DOHH2 (cell line): ENCODE results near the gene TSC1.

Experiments used
- CTCF ChIP-seq: fragments of 200-600 bp; sonication (generic); IDR thresholded peaks from one replicate; pipeline ENCODE4 v1.5.1; 2014; ENCODE audit warnings: antibody characterized with exemption, mild to moderate bottlenecking, low read depth, low read length; ENCODE audit not compliant: poor library complexity, severe bottlenecking
- EZH2phosphoT487 ChIP-seq: fragments of 200-600 bp; sonication (generic); IDR thresholded peaks from 2 replicates; pipeline ENCODE4 v1.6.1; 2017; ENCODE audit warnings: borderline replicate concordance, mild to moderate bottlenecking, antibody characterized with exemption, low read length, moderate library complexity, mixed read lengths

DNA sequence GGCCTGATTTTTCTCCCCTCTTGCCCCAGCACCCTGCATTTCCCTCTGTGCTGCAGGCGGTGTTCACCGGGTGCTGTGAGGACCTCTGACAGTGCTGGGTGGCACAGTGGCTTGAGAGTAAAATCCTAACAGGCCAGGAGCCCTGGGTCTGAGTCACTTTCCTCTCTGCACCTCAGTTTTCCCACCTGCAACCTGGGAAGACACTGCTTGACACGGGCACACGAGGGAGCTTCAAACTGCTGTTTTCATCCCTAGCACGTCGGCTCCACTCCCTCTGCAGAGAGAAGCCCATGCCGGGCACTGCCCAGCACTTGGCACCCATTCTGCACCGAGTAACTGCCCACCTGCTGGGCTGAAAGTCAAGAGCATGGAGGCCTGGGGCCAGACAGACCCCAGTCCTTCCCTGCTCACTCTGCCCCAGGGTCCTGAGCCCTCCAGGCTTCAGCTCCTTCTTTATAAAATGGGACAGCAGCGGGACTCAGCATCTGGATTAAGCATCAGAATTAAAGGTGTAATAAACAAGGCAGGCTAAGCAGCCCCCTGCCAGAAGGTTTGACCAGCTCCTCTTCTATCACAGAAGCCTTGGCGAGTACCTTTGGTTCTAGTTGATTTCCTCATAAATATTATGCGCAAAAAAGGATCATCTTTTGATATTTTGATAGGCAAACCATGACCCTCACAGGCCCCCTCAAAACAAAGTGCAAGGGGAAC, 39.2 kb upstream of the TSC1 start:
- TF ChIP-seq CTCF = no peak
- TF ChIP-seq EZH2phosphoT487 = no peak
